Esophagus squamous epithelium (tissue), 5 donors: ENCODE results near the gene RGL3. TPM values are rescaled to one million over a fixed set of nuclear protein-coding genes. Genes with fewer than 3 reads are reported as not detected.
A peak's percentile ranks its signal among the peaks of the same experiment; 100 is the strongest.
"Not testable (repeated sequence)": the region's sequence is repeated elsewhere in the genome, so short reads cannot be mapped to it uniquely, and the experiment has no call there.

Experiments used
- DNase-seq: peaks from one replicate; lab custom pipeline; 2025; lab: John Stamatoyannopoulos, UW
- H3K27ac ChIP-seq, 4 donors: fragments of 200-600 bp; sonication (generic); one replicate each; pipeline ENCODE4 v1.5.1; 2016 to 2019; ENCODE audit warnings: mild to moderate bottlenecking in 1 of 4
- H3K27me3 ChIP-seq, 4 donors: fragments of 200-600 bp; sonication (generic); 1 replicate in 3 of 4; 2 replicates in 1 of 4; pipeline versions ENCODE4 v1.5.1 to v1.6.0; 2017 to 2021; ENCODE audit warnings: antibody characterized with exemption in 1 of 4
- H3K36me3 ChIP-seq, 3 donors: fragments of 200-600 bp; sonication (generic); one replicate each; pipeline ENCODE4 v1.5.1; 2016 to 2019
- H3K4me1 ChIP-seq, 3 donors: fragments of 200-600 bp; sonication (generic); one replicate each; pipeline ENCODE4 v1.5.1; 2017 to 2019
- H3K4me3 ChIP-seq, 4 donors: fragments of 200-600 bp; sonication (generic); 1 replicate in 3 of 4; 2 replicates in 1 of 4; pipeline ENCODE4 v1.5.1; 2016 to 2019; ENCODE audit warnings: mild to moderate bottlenecking in 2 of 4, moderate library complexity in 1 of 4
- H3K9me3 ChIP-seq, 3 donors: fragments of 200-600 bp; sonication (generic); one replicate each; pipeline ENCODE4 v1.5.1; 2016 to 2019
- POLR2A ChIP-seq, 4 donors: fragments of 450-650 bp; IDR thresholded peaks; one replicate each; pipeline ENCODE4 v1.6.1; 2017; ENCODE audit warnings: antibody characterized with exemption in 4 of 4, mild to moderate bottlenecking in 4 of 4, moderate library complexity in 3 of 4
- WGBS, 2 donors: methylation state at CpG; one replicate each; pipeline ENCODE4 v1.1.5; 2018; 5-methylcytosine and 5-hydroxymethylcytosine counted together
- intact Hi-C: fragments of 100-400 bp; cut with DNase I; formaldehyde crosslinking; loops from one replicate; pipeline ENCODE4 v1.15.0; 2022
- total RNA-seq, 4 donors: library from RNA; depleted of rRNA; stranded (reverse); fragments of >200 nt; gene quantifications; one replicate each; pipeline ENCODE4 v1.1.0, GENCODE V29; 2016
- TF ChIP-seq, protein P1 (sequence below), 6 experiments: fragments of 450-650 bp in 4 of 6; fragments of 200-600 bp in 2 of 6; sonication (generic) in 2 of 6; IDR thresholded peaks; one replicate each; pipeline ENCODE4 v1.5.1; 2016 to 2019; ENCODE audit warnings: antibody characterized with exemption in 6 of 6, mild to moderate bottlenecking in 4 of 6, moderate library complexity in 4 of 6
- donor health status: DM: yes; HTN: yes; CAD: no.

Gene RGL3
- total RNA-seq, 4 donors from 2014 or later = 0.22 to 1.9 (median 0.45) TPM

DNA sequence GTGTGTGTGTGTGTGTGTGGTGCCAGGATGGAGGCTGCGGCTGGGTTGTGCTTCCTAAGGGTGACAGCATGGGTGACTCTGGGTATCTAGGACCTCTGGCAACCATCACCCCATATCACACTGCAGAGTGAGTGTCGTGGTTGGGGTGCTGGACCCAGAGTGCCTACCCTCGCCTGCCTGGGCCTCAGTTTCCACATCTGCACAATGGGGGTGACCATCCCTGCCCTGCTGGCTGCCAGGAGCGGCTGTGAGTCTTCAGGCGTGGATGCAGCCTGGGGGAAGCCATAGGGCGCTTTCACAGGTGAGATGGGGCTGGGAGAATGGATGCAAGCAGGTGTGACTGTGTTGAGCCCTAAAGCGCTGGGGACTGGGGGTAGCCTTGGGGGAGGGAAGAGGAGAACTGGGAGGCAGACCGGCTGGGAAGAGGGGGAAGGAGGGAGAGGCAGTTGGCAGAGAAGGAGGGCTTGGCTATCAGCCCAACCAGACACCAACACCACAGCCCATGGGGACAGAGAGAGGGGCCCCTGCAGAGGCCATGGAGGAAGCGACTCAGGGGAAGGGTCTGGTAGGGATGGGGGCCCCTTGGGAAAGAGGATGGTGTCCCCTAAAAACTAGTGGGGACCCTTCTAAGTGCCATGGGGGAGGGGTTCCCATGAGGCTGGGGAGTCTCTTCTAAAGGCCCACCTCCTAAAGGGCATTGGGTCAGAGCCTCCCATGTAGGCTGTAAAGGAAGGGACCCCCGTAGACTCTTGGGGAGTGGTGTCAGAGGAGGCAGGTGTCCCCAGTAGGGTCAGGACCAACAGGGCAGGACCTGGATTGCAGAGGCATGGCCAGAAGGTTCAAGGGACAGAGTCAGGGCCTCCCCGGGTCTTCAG, 62.2 kb downstream of the RGL3 start:
- H3K36me3 ChIP-seq = peaks cover 0 to 7% (median 0%) of the 10 kb centered on the region in 3 donors
- WGBS, 2 donors = 48 to 89% methylated on average over 4 to 9 of the region's 11 CpGs
- H3K4me3 ChIP-seq = no peak overlapping the region

DNA sequence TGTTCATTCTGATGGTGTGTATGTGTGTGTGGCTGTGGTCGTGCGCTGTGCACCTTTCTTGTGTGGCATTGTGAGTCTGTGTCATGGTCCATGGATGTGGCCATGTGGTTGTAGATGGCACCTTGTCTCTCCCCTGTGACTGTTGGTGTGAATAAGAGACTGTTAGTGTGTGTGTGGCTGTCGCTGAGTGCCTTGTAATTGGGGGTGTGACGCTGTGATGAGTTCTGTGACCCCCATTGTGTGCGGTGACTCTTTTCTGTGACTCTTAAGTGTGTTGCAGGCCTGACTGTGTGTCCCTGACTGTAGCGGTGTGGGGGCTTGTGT, 63.1 kb downstream of the RGL3 start:
- WGBS, 2 donors = 58 to 78% methylated on average over 2 to 6 of the region's 6 CpGs
- intact Hi-C loops = no loop called here
- H3K9me3 ChIP-seq = no peaks in the 10 kb centered on the region
- DNase-seq = no peak
- peaks cover 0 to 40% (median 3%) of the 10 kb centered on the region in 3 donors for H3K4me1 ChIP-seq
- no peak for TF ChIP-seq POLR2A (IDR thresholded peaks at IDR 0.05)
- TF ChIP-seq, protein P1, sequence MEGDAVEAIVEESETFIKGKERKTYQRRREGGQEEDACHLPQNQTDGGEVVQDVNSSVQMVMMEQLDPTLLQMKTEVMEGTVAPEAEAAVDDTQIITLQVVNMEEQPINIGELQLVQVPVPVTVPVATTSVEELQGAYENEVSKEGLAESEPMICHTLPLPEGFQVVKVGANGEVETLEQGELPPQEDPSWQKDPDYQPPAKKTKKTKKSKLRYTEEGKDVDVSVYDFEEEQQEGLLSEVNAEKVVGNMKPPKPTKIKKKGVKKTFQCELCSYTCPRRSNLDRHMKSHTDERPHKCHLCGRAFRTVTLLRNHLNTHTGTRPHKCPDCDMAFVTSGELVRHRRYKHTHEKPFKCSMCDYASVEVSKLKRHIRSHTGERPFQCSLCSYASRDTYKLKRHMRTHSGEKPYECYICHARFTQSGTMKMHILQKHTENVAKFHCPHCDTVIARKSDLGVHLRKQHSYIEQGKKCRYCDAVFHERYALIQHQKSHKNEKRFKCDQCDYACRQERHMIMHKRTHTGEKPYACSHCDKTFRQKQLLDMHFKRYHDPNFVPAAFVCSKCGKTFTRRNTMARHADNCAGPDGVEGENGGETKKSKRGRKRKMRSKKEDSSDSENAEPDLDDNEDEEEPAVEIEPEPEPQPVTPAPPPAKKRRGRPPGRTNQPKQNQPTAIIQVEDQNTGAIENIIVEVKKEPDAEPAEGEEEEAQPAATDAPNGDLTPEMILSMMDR (IDR thresholded peaks at IDR 0.05) = no peak
- H3K27ac ChIP-seq = peak overlapping the region in 1 of 4 donors; percentile 69
- H3K27me3 ChIP-seq = no peaks in the 10 kb centered on the region
- H3K4me3 ChIP-seq = peak overlapping the region; percentile 55 to 78 (median 66)
- peaks cover 0 to 7% (median 0%) of the 10 kb centered on the region in 3 donors for H3K36me3 ChIP-seq

More for the DNA sequence above, 62.2 kb downstream of the RGL3 start:
- no peak for DNase-seq
- H3K9me3 ChIP-seq = no peaks in the 10 kb centered on the region
- intact Hi-C loops = no loop called here
- peaks cover 0 to 48% (median 3%) of the 10 kb centered on the region in 3 donors for H3K4me1 ChIP-seq
- H3K27ac ChIP-seq = no peak overlapping the region
- TF ChIP-seq POLR2A (IDR thresholded peaks at IDR 0.05) = no peak
- TF ChIP-seq, protein P1 (IDR thresholded peaks at IDR 0.05) = no peak
- no peaks in the 10 kb centered on the region for H3K27me3 ChIP-seq

DNA sequence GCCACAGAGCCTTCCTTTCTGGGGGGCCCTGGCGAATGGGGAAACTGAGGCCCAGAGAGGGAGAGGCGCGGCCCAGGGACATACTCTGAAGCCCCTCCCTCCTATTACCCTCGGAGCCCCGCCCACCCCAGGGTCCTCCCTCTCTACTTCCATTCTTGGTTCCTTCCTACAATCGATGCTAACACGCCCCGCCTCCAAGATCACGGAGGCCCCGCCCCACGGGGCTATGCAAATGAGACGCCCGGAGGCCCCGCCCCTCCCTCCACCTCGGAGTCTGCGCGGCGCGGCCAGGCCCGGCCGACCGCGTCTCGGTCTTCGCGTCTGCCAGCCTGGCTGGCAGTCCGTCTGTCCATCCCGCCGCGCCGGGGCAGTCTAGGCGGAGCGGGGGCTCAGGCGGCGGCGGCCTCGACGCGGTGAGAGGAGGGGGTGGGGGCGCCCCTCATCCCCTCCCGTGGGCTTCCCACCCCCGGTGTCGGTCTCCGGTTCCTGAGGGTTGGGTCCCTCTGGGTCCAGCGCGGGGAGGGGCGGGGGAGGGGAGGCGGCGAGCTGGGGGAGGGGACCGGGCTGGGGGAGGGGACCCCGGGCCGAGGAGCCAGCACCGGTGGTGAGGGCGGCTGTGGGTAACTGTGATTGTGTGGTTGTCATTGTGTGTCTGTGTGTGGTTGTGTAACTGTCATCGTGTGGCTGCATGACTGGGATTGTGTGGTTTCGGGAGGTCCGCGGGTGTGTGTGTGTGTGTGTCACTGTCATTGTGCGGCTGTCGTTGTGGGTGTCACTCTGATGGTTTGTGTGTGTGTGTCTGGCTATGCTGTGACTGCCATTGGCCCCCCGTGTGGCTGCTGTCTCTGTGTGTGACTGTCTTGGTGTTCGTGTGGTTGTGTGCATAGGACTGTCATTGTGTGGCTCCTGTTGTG, 63.7 kb downstream of the RGL3 start, which contains the start of gene PLPPR2:
PLPPR2 (plus strand) TSS at position 273 of the 914 bp plus-strand sequence. CDS start 2,242 bp downstream, outside the sequence.
- Histone ChIP-seq H3K9me3 (no peaks in the 10 kb centered on the region), H3K36me3 (peaks cover 0 to 7% (median 0%) of the 10 kb centered on the region in 3 donors), H3K4me3 (peak within 1 kb of the TSS; percentile 55 to 78 (median 66)), H3K4me1 (peaks cover 0 to 34% (median 3%) of the 10 kb centered on the region in 3 donors), H3K27me3 (no peaks in the 10 kb centered on the region), H3K27ac (peak within 1 kb of the TSS; percentile 69 to 80 (median 74))
- intact Hi-C loops = no loop called here
- TF ChIP-seq POLR2A (IDR thresholded peaks at IDR 0.05) = peak in 2 of 4 donors; percentile 54 to 69
- TF ChIP-seq, protein P1 (IDR thresholded peaks at IDR 0.05) = no peak
- 6 to 11% methylated on average over 10 to 11 of the region's 62 CpGs for WGBS, 2 donors
- peak; percentile 52 for DNase-seq

DNA sequence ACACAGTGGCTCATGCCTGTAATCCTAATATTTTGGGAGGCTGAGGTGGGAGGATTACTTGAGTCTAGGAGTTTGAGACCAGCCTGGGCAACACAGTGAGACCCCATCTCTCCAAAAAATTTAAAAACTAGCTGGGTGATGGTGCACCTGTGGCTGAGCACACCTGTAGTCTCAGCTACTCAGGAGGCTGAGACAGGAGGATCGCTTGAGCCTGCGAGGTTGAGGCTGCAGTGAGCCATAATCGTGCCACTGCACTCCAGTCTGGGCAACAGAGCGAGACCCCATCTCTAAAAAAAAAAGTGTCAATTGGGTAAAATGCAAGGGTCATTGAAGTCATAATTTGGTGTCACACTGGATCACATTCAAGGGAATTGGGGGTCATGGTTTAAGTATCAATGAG, 65.0 kb downstream of the RGL3 start:
- intact Hi-C loops, H3K9me3 ChIP-seq: not testable (repeated sequence)
- 93 to 100% methylated on average over 3 to 4 of the region's 4 CpGs for WGBS, 2 donors

DNA sequence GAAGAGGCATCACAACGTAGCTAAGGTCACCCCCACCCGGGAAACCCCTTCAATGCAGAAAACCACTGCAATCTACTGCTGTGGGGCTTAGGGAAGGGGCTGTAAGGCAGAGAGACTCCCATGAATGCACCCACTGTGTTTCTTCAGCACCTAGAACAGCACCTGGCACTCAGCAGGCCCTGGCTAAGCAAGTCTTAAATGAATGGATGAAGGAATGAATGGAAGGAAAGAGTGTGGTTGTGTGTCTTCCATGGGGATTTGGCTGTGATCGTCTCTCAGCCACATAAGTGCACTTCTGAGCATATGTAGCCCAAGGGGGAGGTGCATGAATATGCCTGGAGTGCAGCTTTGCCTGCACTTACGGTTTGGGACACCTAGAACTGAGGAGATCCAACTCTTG, 69.9 kb downstream of the RGL3 start:
- H3K27ac ChIP-seq = no peak overlapping the region
- no peak for DNase-seq
- no peaks in the 10 kb centered on the region for H3K27me3 ChIP-seq
- no peaks in the 10 kb centered on the region for H3K9me3 ChIP-seq
- TF ChIP-seq, protein P1 (IDR thresholded peaks at IDR 0.05) = no peak
- no peak for TF ChIP-seq POLR2A (IDR thresholded peaks at IDR 0.05)
- no peaks in the 10 kb centered on the region for H3K36me3 ChIP-seq
- WGBS, 2 donors = 76 to 83% methylated on average over 2 of the region's 4 CpGs
- intact Hi-C loops = no loop called here
- no peak overlapping the region for H3K4me3 ChIP-seq
- peaks cover 17 to 31% (median 22%) of the 10 kb centered on the region in 3 donors for H3K4me1 ChIP-seq

More for the DNA sequence above, 65.0 kb downstream of the RGL3 start:
- not testable (repeated sequence) for H3K27me3 ChIP-seq, H3K27ac ChIP-seq, DNase-seq, H3K36me3 ChIP-seq, H3K4me3 ChIP-seq
- peaks cover 0 to 24% (median 3%) of the 10 kb centered on the region in 3 donors for H3K4me1 ChIP-seq
